Mucosa of stomach (tissue), 1 donor: ENCODE measurements around the gene PARP3.

ENCODE experiments used
- H3K27me3 ChIP-seq: one replicate; pipeline ENCODE4 v1.7.0; 2013; ENCODE audit warnings: mild to moderate bottlenecking, low read length; ENCODE audit not compliant: control insufficient read depth, insufficient read depth
- H3K36me3 ChIP-seq: one replicate; pipeline ENCODE4 v1.7.0; 2013; ENCODE audit warnings: low read length; ENCODE audit not compliant: control insufficient read depth, insufficient read depth
- H3K4me1 ChIP-seq: one replicate; pipeline ENCODE4 v1.7.0; 2013; ENCODE audit warnings: mild to moderate bottlenecking, low read length; ENCODE audit not compliant: control insufficient read depth, insufficient read depth
- H3K4me3 ChIP-seq: one replicate; pipeline ENCODE4 v1.7.0; 2013; ENCODE audit warnings: low read length
- H3K9ac ChIP-seq: one replicate; pipeline ENCODE4 v1.7.0; 2013; ENCODE audit warnings: mild to moderate bottlenecking, low read length, moderate library complexity
- H3K9me3 ChIP-seq: one replicate; pipeline ENCODE4 v1.7.0; 2013; ENCODE audit warnings: mild to moderate bottlenecking, low read length, moderate library complexity; ENCODE audit not compliant: control insufficient read depth
- donor health status: Pancreatic carcinoma.

PARP3 gene

DNA sequence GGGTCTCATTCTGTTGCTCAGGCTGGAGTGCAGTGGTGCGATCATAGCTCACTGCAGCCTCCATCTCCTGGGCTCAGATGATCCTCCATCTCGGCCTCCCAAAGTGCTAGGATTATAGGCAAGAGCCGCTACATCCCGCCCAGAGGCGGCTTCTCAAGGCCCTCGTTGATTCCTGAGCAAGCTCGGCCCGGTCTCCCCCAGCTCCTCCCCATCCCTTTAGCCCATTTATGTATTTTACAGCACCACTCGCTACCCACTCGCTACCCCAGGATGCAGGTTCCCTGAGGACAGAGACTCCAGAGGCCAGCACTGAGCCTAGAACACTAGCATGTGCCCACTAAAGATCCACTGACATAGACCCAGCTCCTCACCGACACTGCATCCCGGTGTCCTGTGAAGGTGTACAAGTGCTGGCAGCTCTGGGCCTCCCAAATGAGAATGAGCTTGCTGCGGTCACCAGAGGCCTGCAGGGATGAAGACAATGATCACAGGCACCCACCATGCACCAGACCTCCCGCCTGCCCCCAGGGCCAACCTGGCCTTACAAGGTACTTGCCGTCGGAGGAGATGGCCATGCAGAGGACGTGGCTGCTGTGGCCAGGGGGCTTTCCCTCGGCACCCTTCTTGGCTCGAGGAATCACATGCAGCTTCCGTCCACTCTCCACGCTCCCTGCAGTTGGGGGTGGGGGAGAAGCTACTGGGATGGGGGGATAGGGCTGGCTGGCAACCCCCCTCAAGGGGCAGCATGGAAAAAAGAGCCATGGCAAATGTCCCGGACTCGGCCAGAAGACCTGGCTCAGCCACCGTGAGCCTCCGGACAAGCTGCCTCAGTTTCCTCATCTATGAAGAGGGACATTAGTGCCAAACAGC is 6.0 kb upstream of the PARP3 start:
- no peak overlapping the region for H3K4me3 ChIP-seq
- H3K4me1 ChIP-seq = peaks cover 10% of the 10 kb centered on the region
- H3K36me3 ChIP-seq = peaks cover 8% of the 10 kb centered on the region
- no peaks in the 10 kb centered on the region for H3K27me3 ChIP-seq
- no peak overlapping the region for H3K9ac ChIP-seq
- no peaks in the 10 kb centered on the region for H3K9me3 ChIP-seq

DNA sequence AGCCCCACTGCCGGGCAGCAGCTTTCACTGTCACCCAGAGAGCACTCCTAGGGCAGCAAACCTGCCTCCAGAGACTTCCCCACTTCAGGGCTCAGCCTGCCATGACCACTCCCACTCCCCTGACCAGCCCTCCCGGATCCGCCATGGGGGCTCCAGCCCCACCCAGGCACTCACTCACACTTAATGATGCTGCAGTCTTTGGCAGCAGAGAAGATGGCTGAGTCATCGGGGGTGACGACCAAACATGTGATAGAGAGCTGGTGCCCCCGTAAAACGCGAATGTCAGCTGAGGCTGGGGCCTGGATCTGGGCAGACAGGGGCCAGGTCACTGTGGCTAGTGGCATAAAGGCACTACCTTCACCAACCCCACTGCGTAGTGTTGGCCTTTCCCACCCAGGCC is 5.1 kb upstream of the PARP3 start:
- H3K9ac ChIP-seq = no peak overlapping the region
- no peak overlapping the region for H3K4me3 ChIP-seq
- no peaks in the 10 kb centered on the region for H3K27me3 ChIP-seq
- peaks cover 8% of the 10 kb centered on the region for H3K36me3 ChIP-seq
- H3K9me3 ChIP-seq = no peaks in the 10 kb centered on the region
- H3K4me1 ChIP-seq = peaks cover 13% of the 10 kb centered on the region

DNA sequence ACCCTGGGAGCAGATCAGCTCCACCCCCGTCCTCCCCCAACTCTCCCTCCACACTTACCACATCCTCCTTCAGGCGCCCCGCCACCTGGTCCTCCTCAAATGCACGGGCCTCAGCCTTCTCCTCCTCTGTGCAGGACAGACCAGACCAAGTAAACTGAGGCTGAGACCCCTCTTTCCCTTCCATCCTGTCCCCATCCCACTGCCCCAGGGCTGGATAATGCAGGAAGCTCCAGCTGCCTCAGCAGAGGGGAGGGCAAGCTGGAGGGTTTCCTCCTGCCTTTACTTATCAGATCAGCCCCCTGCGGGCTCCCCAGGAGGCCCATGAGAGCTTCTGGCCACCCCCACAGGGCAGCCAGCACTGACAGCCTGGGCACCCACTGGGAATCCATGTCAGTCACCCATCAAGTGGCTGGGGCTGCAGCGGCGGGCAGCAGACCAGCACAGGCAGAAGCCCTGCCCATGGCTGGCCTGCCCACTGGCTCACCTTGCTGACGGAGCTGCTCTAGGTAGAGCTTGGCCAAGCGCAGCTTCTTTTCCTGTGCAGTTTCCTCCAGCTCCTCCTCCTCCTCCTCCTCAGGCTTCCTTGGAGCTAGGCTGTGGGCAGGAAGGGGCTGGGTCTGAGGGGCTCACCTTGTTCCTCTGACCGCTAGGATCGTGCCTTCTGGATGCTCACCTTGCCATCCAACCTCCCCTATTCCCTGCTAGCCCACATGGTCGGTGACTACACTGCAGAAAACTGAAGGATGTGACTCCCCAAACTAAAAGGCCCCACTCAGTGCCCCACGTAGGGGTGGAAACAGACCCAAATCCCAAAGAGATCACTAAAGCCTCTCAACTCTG is 4.3 kb upstream of the PARP3 start:
- Histone ChIP-seq H3K4me1 (peaks cover 20% of the 10 kb centered on the region), H3K36me3 (peaks cover 8% of the 10 kb centered on the region), H3K9ac (no peak overlapping the region), H3K9me3 (no peaks in the 10 kb centered on the region), H3K4me3 (no peak overlapping the region), H3K27me3 (no peaks in the 10 kb centered on the region)

DNA sequence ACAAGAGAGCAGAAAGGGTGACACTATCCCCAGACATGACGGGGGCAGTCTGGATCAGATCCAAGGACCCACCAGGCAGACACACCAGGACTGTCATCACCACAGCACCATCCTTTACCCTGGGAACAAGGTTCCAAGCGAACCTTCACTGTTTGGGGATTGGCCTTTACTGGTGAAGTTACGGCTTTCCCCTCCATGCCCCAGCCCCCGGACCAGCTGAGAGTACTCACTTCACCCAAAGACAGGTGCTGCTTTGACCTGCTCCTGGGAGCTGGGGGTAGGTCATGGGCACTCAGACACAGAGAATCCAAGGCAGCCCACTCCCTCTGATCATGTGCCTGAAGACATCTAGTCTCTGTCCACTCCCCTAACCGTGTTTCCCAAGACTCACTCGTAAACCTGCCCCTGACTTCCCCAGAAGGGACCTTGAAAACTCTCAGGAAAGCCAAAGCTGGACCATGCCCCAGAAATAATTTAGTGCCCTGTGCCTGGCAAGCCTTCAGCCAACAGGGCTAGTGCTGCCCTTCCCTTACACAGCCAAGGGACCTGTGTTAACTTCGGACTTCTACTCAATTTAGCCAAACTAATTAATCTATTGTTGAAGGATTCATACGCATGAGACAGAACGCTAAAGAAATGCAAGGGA is 3.3 kb upstream of the PARP3 start:
- no peak overlapping the region for H3K4me3 ChIP-seq
- peaks cover 28% of the 10 kb centered on the region for H3K4me1 ChIP-seq
- no peaks in the 10 kb centered on the region for H3K27me3 ChIP-seq
- H3K9ac ChIP-seq = no peak overlapping the region
- peaks cover 8% of the 10 kb centered on the region for H3K36me3 ChIP-seq
- no peaks in the 10 kb centered on the region for H3K9me3 ChIP-seq

DNA sequence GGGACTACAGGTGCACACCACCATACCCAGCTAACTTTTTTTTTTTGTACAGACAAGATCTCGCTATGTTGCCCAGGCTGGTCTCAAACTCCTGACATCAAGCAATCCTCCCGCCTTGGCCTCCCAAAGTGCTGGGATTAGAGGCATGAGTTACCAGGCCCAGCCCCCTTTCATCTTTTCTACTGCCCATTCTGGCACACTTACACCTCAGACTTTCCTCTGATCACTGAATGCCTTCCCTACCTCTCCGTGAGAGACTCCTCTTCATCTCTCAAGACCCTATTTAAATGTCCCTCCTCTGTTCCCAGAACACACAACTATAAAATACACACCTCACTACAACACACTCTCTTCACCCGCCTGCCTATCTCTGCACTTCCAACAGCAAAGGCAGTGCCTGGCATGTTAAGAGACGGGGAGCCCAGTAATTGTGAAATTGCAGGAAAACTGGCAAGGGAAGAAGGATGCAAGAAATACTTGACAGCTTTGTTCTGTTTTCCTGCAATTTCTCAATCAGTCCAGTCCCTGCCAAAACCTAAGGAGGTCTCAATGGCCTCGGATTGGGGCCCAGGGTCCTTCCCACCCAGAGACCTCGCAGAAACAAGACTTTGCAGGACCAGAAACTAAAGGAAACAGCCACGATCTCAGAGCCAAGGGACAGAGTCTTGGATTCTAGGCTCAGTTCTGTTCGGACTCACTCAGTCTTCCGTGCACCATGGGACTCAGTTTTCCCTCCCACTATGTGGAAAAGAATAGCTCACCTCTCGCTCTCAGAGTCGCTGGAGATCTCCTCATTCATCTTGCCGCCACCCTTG is 1.3 kb upstream of the PARP3 start:
- Histone ChIP-seq H3K27me3 (no peaks in the 10 kb centered on the region), H3K36me3 (peaks cover 8% of the 10 kb centered on the region), H3K9ac (peak overlapping the region; percentile 84), H3K9me3 (no peaks in the 10 kb centered on the region), H3K4me1 (peaks cover 28% of the 10 kb centered on the region), H3K4me3 (peak overlapping the region; percentile 75)

DNA sequence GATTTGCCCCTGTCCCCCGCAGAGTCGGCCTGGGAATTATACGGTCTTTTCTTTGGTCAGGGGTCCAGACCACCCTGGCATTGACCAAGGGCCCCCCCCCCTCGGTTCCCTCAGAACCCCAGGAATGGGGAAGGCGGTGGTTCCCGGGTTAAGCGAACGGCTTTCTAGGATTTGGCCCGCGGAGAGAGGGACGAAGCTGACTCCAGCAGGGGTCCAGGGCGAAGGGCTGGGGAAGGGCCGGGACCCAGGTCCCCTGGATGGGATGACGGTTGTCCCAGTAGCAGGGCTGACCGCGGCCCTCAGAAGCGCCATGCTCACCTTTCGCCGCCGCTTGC is 733 bp upstream of the PARP3 start:
- Histone ChIP-seq H3K4me1 (peaks cover 28% of the 10 kb centered on the region), H3K36me3 (peaks cover 8% of the 10 kb centered on the region), H3K27me3 (no peaks in the 10 kb centered on the region), H3K4me3 (peak overlapping the region; percentile 75), H3K9ac (peak overlapping the region; percentile 84), H3K9me3 (no peaks in the 10 kb centered on the region)

DNA sequence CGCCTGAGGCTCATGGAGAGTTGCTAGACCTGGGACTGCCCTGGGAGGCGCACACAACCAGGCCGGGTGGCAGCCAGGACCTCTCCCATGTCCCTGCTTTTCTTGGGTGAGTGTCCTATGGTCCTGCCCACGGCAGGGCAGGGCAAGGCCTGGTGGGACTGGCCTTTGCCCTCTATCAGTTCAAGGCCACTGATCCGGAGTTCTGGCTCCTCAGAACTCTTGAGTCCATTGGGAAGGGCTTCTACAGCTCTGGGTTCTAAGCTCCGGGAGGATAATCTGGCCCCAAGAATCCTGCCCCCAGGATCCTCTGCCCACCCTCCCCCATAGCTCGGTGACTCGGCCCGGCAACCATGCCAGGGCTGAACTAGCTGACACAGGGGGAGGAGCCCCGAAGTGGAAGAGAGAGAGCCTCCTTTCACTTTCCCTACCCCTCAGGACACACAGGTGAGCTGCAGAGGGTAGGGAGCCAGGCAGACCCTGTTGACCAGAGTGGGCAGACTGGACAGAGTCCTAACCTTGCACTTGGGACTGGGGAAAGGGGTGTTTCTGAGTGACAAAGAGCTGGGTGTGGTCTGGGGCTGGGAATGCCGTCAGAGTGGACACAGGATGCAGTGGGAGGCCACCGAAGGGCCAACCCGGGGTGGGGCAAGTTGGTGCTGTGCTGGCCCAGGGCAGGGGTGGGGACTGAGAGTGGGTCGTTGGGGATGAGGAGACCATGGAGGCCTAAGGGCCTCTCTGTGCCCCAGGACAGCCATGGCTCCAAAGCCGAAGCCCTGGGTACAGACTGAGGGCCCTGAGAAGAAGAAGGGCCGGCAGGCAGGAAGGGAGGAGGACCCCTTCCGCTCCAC is 664 bp downstream of the PARP3 start:
- Histone ChIP-seq H3K9ac (peak overlapping the region; percentile 94), H3K36me3 (no peaks in the 10 kb centered on the region), H3K27me3 (no peaks in the 10 kb centered on the region), H3K4me1 (peaks cover 28% of the 10 kb centered on the region), H3K9me3 (no peaks in the 10 kb centered on the region), H3K4me3 (peak overlapping the region; percentile 92)

DNA sequence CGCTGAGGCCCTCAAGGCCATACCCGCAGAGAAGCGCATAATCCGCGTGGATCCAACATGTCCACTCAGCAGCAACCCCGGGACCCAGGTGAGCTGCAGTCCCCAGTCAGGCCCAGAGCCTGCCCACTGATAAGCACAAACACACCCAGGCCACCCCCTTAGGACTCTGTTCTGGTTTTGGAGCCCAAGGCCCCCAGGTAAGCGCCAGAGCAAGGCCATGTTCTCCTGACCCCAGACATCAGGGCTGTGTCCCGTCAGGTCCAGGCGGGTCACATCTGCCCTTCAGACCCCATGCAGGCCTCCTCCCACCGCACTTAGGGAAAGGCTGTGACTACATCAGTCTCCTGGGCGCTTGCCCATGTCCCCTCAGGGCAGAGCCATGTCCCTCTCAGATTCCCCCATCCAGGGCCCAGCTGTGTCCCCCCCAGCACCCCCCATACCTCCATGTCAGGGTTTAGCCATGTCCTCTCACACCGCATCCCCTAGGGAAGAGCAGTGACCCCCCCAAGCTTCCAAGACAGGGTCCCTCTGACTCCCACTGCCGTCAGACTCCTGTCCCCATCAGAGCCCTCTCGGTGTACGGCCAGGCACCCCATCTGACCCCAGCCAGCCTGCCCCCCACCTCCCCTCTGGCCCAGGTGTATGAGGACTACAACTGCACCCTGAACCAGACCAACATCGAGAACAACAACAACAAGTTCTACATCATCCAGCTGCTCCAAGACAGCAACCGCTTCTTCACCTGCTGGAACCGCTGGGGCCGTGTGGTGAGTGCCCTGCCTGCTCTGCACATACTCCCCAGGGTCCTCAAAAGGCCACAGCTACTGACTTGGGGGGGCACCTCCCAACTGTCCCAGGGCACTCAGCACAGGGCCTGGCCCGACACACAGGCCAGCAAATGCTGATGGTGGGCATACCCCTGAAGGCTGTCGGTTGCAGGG is 1.6 kb downstream of the PARP3 start:
- Histone ChIP-seq H3K9ac (peak overlapping the region; percentile 94), H3K4me3 (no peak overlapping the region), H3K36me3 (no peaks in the 10 kb centered on the region), H3K27me3 (no peaks in the 10 kb centered on the region), H3K4me1 (peaks cover 28% of the 10 kb centered on the region), H3K9me3 (no peaks in the 10 kb centered on the region)

DNA sequence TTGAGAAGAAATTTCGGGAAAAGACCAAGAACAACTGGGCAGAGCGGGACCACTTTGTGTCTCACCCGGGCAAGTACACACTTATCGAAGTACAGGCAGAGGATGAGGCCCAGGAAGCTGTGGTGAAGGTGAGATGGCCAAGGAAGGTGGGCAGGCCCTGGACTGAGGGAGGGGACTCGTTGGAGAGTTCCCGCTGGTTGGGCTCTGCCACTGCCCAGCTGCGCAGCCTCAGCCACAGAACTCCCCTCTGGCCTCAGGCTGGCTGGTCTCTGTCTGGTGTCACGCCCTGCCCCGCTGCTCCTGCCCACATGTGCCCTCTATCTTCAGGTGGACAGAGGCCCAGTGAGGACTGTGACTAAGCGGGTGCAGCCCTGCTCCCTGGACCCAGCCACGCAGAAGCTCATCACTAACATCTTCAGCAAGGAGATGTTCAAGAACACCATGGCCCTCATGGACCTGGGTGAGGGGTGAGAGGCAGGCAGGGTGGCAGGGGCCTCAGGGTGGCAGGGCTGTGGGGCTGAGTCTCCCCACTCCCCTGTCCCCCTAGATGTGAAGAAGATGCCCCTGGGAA is 2.4 kb downstream of the PARP3 start:
- no peaks in the 10 kb centered on the region for H3K36me3 ChIP-seq

More for the DNA sequence above, 2.4 kb downstream of the PARP3 start:
- no peak overlapping the region for H3K9ac ChIP-seq
- H3K9me3 ChIP-seq = no peaks in the 10 kb centered on the region
- peaks cover 28% of the 10 kb centered on the region for H3K4me1 ChIP-seq
- H3K27me3 ChIP-seq = no peaks in the 10 kb centered on the region
- no peak overlapping the region for H3K4me3 ChIP-seq
